ENCODE data around the gene MRPL12.
A peak's percentile ranks its signal among the peaks of the same experiment; 100 is the strongest.

MRPL12 gene

GRCh38 chr17:81702934-81703746 is at the start of gene MRPL12:
TSS of gene MRPL12 (plus strand) at chr17:81703367. CDS start at chr17:81703502, 135 bp downstream.
- Histone ChIP-seq H3K4me2 (ENCODE audit: low read depth, low read length, poor library complexity, severe bottlenecking) (peak within 1 kb of the TSS; percentile 71), H4K20me1 (ENCODE audit: low read depth, low read length) (no peaks in the 10 kb centered on the region), H3K36me3 (ENCODE audit: low read length) (no peaks in the 10 kb centered on the region), H3F3A (ENCODE audit: insufficient read depth) (peaks cover 13% of the 10 kb centered on the region; the same call in 1 of the 2 replicates), H3K9me3 (ENCODE audit: insufficient read depth, low read length) (no peaks in the 10 kb centered on the region), H3K9me2 (replicated peaks; ENCODE audit: insufficient read depth, low read length) (no peaks in the 10 kb centered on the region), H3K4me3 (ENCODE audit: insufficient read depth, low read length, poor library complexity, severe bottlenecking) (peak within 1 kb of the TSS; percentile 98), H3K79me2 (ENCODE audit: insufficient read depth, low read length) (peaks cover 60% of the 10 kb centered on the region), H2AFZ (ENCODE audit: low read depth, low read length, severe bottlenecking) (peak within 1 kb of the TSS; percentile 30), H3K27me3 (ENCODE audit: low read length) (no peaks in the 10 kb centered on the region), H3K27ac (ENCODE audit: low read depth, low read length) (peak within 1 kb of the TSS; percentile 77), H3K9ac (ENCODE audit: low read length) (peak within 1 kb of the TSS; percentile 98)
- no peak for TF ChIP-seq EZH2phosphoT487 (conservative IDR thresholded peaks at IDR 0.05; ENCODE audit: low read length)
- TF ChIP-seq, protein P1, sequence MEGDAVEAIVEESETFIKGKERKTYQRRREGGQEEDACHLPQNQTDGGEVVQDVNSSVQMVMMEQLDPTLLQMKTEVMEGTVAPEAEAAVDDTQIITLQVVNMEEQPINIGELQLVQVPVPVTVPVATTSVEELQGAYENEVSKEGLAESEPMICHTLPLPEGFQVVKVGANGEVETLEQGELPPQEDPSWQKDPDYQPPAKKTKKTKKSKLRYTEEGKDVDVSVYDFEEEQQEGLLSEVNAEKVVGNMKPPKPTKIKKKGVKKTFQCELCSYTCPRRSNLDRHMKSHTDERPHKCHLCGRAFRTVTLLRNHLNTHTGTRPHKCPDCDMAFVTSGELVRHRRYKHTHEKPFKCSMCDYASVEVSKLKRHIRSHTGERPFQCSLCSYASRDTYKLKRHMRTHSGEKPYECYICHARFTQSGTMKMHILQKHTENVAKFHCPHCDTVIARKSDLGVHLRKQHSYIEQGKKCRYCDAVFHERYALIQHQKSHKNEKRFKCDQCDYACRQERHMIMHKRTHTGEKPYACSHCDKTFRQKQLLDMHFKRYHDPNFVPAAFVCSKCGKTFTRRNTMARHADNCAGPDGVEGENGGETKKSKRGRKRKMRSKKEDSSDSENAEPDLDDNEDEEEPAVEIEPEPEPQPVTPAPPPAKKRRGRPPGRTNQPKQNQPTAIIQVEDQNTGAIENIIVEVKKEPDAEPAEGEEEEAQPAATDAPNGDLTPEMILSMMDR (IDR thresholded peaks at IDR 0.05; ENCODE audit: insufficient read depth, low read length, poor library complexity, severe bottlenecking), result no peak

DNA sequence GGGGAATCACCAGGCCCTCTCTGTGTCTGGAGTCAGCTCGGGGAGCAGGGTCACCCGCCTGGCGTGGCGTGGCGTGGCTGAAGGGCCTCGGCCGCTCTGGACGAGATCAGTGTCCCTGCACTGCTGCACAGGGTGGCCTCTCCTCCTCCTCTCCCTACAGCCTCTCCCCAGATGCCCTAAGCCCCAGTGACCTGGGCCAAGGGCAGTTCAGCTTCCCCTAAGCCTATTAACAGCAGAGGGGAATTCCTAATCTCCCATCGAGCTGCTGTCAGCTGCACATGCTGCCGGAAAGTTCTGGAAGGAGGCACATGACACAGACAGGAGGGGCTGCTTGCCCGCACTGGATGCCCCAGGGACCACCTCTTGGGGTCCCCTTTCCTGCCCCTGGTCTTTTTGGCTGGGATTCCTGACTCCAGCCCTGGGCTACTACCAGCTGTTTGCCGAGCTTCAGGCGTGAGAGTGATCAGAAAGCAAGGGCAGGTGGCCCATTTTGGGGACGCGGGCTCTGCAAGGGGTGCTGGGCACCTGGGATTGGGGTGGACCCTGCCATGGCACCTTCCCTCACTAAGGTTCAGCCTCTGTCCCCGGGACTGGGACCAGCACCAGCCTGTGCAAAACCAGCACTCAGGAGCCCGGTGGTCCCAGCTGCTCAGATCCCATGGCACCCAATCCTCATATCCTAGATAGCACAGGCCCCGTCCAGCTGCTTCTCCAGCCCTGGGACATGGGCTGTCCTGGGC is 47.6 kb upstream of the MRPL12 start:
- Histone ChIP-seq H3K27ac (ENCODE audit: low read depth, low read length) (no peak overlapping the region), H3K36me3 (ENCODE audit: low read length) (no peaks in the 10 kb centered on the region), H3K27me3 (ENCODE audit: low read length) (no peaks in the 10 kb centered on the region), H3K4me2 (ENCODE audit: low read depth, low read length, poor library complexity, severe bottlenecking) (no peak overlapping the region), H3F3A (ENCODE audit: insufficient read depth) (no peaks in the 10 kb centered on the region), H2AFZ (ENCODE audit: low read depth, low read length, severe bottlenecking) (no peak overlapping the region), H3K9ac (ENCODE audit: low read length) (no peak overlapping the region), H3K9me2 (replicated peaks; ENCODE audit: insufficient read depth, low read length) (no peaks in the 10 kb centered on the region), H3K79me2 (ENCODE audit: insufficient read depth, low read length) (no peaks in the 10 kb centered on the region), H4K20me1 (ENCODE audit: low read depth, low read length) (no peaks in the 10 kb centered on the region), H3K9me3 (ENCODE audit: insufficient read depth, low read length) (no peaks in the 10 kb centered on the region), H3K4me3 (ENCODE audit: insufficient read depth, low read length, poor library complexity, severe bottlenecking) (no peak overlapping the region)
- TF ChIP-seq, protein P1 (IDR thresholded peaks at IDR 0.05; ENCODE audit: insufficient read depth, low read length, poor library complexity, severe bottlenecking), result no peak
- TF ChIP-seq EZH2phosphoT487 (conservative IDR thresholded peaks at IDR 0.05; ENCODE audit: low read length), result no peak

DNA sequence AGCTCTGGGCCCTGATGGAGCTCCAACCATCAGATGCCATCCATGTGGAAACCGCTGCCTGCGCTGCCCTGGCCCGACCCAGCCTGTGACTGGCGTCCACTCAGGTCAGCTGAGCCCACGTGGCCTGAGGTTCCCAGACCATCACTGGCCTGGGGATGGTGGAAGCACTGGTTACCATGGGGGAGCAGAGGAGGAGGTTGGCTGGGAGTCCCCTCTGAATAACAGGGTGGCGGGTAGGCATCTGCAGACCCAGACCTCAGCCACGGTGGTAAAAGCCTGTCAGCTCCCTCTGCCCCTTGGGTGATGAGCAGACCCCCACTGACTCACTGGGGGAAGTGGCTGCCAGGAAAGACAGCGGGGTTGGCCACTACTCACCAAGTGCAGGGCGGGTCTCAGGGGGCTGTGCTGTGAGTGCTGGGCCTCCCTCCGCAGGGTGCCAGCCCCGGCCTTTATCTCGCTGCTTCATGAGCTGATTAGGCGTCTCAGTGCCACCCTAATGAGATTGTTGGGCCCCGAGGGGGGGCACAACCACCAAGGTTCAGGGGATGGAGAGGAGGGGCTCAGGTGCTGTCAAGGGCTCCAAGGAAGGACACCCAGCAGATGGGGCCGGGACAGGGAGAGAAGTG is 46.9 kb upstream of the MRPL12 start, which contains the start of gene PDE6G:
Gene PDE6G (minus strand): TSS at position 425 of the 626 bp plus-strand sequence. CDS start 3,237 bp downstream, outside the sequence.
- Histone ChIP-seq H3K9me3 (ENCODE audit: insufficient read depth, low read length) (no peaks in the 10 kb centered on the region), H3K27ac (ENCODE audit: low read depth, low read length) (no peak within 1 kb of the TSS), H3K9me2 (replicated peaks; ENCODE audit: insufficient read depth, low read length) (no peaks in the 10 kb centered on the region), H2AFZ (ENCODE audit: low read depth, low read length, severe bottlenecking) (no peak within 1 kb of the TSS), H3K27me3 (ENCODE audit: low read length) (no peaks in the 10 kb centered on the region), H3K4me3 (ENCODE audit: insufficient read depth, low read length, poor library complexity, severe bottlenecking) (no peak within 1 kb of the TSS), H4K20me1 (ENCODE audit: low read depth, low read length) (no peaks in the 10 kb centered on the region), H3K4me2 (ENCODE audit: low read depth, low read length, poor library complexity, severe bottlenecking) (no peak within 1 kb of the TSS), H3K36me3 (ENCODE audit: low read length) (no peaks in the 10 kb centered on the region), H3K79me2 (ENCODE audit: insufficient read depth, low read length) (no peaks in the 10 kb centered on the region), H3K9ac (ENCODE audit: low read length) (no peak within 1 kb of the TSS), H3F3A (ENCODE audit: insufficient read depth) (no peaks in the 10 kb centered on the region)
- no peak for TF ChIP-seq EZH2phosphoT487 (conservative IDR thresholded peaks at IDR 0.05; ENCODE audit: low read length)
- TF ChIP-seq, protein P1 (IDR thresholded peaks at IDR 0.05; ENCODE audit: insufficient read depth, low read length, poor library complexity, severe bottlenecking), result no peak

Data from SU-DHL-6 (cell line).